ENCODE measurements around the gene VPS37C.
A peak's percentile ranks its signal among the peaks of the same experiment; 100 is the strongest.

VPS37C gene

GRCh38 chr11:61131586-61131985 is 29.6 kb downstream of the VPS37C start:
- DNase-seq: no peak

GRCh38 chr11:61131186-61131585 is 30.0 kb downstream of the VPS37C start:
- DNase-seq: no peak

GRCh38 chr11:61129639-61130523 is 31.3 kb downstream of the VPS37C start:
- peak; percentile 85 for DNase-seq

GRCh38 chr11:61128947-61129638 is 32.1 kb downstream of the VPS37C start:
- DNase-seq: no peak

GRCh38 chr11:61127991-61128390 is 33.2 kb downstream of the VPS37C start:
- DNase-seq: no peak

GRCh38 chr11:61126256-61126655 is 35.0 kb downstream of the VPS37C start:
- no peak for DNase-seq

- DNase-seq: no peak
Measured at GRCh38 chr11:61125310-61125684, 35.9 kb downstream of the VPS37C start.

- no peak for DNase-seq
Measured at GRCh38 chr11:61124574-61125309, 36.5 kb downstream of the VPS37C start.

GRCh38 chr11:61123775-61124571 is 37.3 kb downstream of the VPS37C start:
- no peak for DNase-seq

GRCh38 chr11:61122761-61123160 is 38.5 kb downstream of the VPS37C start:
- DNase-seq: no peak

GRCh38 chr11:61121917-61122316 is 39.3 kb downstream of the VPS37C start:
- no peak for DNase-seq

- no peak for DNase-seq
Measured at GRCh38 chr11:61121192-61121831, 39.9 kb downstream of the VPS37C start.

GRCh38 chr11:61120706-61121191 is 40.5 kb downstream of the VPS37C start:
- DNase-seq: no peak

- DNase-seq: no peak
Measured at GRCh38 chr11:61120099-61120705, 41.0 kb downstream of the VPS37C start.

GRCh38 chr11:61119571-61119970 is 41.7 kb downstream of the VPS37C start:
- DNase-seq: no peak

GRCh38 chr11:61119055-61119454 is 42.2 kb downstream of the VPS37C start:
- DNase-seq: no peak

GRCh38 chr11:61118406-61118805 is 42.8 kb downstream of the VPS37C start:
- DNase-seq: no peak

GRCh38 chr11:61118004-61118403 is 43.2 kb downstream of the VPS37C start:
- DNase-seq: no peak

- DNase-seq: no peak
Measured at GRCh38 chr11:61117168-61117520, 44.1 kb downstream of the VPS37C start.

- DNase-seq: no peak
Measured at GRCh38 chr11:61116426-61117167, 44.6 kb downstream of the VPS37C start.
